HG03354 (cell line): Measurements from ENCODE around the gene SH3GL3.

Experiments used
- ATAC-seq: cut with Tn5 transposase; IDR thresholded peaks from one replicate; pipeline ENCODE4 v1.9.1; 2021; ENCODE audit warnings: mild to moderate bottlenecking; ENCODE audit not compliant: unreplicated experiment, poor library complexity, severe bottlenecking

Gene SH3GL3

DNA sequence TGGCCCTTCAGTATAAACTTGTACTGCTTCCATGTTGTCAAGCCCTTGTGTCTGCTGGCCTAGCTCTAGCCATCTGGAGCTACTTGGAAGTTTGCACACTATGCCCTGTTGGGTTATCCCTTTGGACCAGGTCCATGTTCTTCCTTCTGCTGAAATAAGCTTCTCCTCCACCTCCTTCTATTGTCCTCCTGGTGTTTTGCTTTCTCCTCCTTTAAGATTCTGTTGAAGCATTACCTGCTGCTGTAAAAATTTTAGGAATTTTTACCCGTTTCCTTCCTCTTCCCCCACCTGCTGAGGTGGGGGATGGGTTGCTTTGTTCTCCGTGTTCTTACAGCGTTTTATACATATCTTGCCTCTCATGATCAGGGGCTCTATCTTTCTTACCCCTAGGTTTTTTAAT, 51.7 kb downstream of the SH3GL3 start:
- ATAC-seq = no peak

DNA sequence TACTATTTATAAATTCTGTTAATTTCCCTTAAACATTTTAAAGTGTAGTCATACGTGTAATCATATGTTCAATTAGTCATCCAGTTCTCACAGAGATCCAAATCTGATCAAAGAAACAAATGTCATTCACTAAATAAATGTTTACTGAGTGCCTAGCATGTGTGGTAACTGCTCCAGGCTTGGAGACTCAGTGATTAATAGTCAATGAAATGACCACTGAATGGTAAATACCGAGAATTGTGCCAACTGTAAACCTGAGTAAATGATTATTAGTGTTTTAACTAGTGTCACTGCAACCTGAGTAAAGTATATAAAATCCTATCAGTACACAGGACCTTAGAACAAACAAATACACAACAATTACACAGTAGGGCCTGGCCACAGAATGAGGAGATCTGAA, 52.3 kb downstream of the SH3GL3 start:
- ATAC-seq = no peak

GRCh38 chr15:83503595-83504364, 56.6 kb downstream of the SH3GL3 start:
- ATAC-seq = no peak

DNA sequence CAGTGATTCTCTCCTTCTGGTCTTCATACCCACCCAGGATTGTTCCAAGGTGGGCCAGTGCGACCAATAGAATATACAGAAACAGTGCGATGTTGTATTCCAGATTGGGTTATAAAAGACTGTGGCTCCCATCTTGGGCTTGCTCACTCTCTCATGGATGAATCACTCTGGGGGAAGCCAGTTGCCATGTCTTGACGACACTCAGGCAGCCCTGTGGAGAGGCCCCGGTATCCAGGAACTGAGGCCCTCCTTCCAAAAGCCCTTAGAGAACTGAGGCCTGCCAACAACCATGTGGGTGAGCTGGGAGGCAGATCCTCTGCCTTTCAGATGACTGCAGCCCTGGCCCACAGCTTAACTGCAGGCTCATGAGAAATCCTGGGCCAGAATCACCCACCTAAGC, 57.2 kb downstream of the SH3GL3 start:
- no peak for ATAC-seq

- no peak for ATAC-seq
Observed at GRCh38 chr15:83510001-83510400, 62.9 kb downstream of the SH3GL3 start.

- ATAC-seq = no peak
Observed at GRCh38 chr15:83512459-83512858, 65.3 kb downstream of the SH3GL3 start.

DNA sequence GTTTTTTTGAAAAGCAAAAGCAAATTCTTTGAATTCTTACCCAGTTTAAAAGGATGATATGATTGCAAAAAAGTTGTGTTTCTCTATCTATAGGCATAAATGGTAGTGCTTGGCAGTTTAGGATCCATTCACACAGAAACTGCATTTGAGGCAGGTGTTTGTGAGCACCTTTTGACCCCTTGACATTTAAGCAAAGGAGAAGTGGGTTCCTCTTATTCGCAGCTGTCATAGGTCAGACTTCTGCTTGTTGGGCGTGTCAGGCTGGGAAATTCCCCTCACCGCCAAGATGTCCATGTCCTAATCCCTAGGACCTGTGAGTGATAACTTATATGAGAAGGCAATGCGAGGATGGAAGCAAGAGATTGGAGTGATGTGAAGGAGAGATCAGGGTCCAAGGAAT, 67.4 kb downstream of the SH3GL3 start:
- ATAC-seq = no peak

- no peak for ATAC-seq
Observed at GRCh38 chr15:83515164-83515563, 68.0 kb downstream of the SH3GL3 start.

DNA sequence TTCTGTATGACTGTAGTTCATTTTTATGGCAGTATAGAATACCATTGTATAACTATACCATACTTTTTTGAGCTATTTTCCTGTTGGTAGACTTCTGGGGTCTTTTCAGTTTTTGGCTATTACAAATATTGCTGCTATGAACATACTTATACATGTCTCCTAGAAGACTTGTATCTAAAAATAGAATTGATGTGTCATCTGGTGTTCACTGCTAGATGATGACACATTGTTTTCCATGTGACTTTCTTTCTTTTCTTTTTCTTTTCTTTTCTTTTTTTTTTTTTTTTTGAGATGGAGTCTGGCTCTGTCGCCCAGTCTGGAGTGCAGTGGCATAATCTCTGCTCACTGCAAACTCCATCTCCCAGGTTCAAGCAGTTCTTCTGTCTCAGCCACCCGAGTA, 69.8 kb downstream of the SH3GL3 start:
- ATAC-seq = no peak

DNA sequence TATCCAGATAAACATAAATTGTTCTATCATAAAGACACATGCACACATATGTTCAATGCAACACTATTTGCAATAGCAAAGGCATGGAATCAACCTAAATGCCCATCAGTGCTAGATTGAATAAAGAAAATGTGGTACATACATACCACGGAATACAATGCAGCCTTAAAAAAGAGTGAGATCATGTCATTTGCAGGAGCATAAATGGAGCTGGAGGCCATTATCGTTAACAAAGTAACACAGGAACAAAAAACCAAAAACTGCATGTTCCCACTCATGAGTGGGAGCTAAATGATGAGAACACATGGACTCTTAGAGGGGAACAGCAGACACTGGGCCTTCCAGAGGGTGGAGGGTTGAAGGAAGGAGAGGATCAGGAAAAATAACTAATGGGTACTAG, 79.2 kb downstream of the SH3GL3 start:
- ATAC-seq = no peak

DNA sequence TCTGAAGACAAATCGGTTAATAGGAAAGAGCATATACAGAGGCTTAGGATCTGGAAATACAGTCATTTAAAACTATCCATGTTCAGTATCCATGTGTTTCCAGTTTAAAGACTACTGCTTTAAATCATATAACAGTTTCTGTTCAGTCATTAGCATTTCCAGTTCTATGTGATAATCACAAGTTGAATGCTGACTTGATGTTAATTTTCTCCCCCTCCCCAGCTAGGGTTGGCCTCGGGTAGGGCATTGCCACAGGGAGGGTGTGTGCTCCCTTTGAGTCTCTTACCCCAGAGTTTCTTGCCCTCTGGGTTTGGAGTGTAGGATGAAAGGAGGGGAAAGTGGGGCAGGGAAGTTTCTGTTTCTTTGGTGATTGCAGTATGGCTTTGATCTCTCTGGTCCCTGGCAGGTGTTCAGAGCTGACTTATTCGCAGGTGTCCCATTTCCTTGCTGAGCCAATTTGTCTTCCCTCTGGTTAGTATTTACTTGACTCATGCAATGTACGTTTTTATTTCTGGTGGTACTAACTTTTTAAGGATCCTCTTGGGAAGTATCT, 86.3 kb downstream of the SH3GL3 start:
- ATAC-seq = no peak

DNA sequence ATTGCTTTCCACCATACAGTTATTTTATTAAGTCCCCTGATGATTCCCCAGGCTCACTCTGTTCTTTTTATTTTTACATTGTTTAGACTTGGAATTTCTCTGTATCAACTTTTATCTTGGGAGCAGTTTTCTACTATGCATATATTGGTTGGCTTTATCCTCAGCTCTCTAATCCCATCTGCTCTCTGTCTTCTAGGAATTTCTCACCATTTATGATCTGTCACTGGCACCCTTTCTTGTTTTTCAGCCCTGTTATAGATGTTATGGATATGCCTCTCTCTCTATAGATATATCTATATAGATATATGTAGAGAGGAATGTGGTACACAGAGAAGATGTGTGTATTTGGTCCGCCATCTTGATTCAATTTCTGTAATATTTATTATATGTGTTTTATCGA, 90.5 kb downstream of the SH3GL3 start:
- no peak for ATAC-seq

DNA sequence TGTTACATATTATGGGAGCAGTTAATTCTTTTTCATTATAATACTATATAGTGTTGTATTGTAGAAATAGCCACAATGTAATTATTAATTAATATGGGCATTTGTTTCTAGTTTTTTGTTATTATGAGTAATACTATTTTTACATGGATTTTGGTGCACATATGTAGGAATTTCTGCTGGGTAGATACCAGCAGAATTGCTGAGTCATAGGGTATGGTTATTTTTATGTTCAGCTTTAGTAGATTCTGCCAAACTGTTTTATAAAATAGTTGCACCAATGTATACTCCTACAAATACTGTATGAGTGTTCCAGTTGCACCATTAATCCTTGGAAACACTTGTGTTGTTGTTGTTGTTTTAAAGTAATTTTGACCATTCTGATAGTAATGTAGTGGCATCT, 91.5 kb downstream of the SH3GL3 start:
- no peak for ATAC-seq

GRCh38 chr15:83545804-83546511, 98.8 kb downstream of the SH3GL3 start:
- ATAC-seq = no peak

GRCh38 chr15:83546512-83546888, 99.4 kb downstream of the SH3GL3 start:
- no peak for ATAC-seq

- no peak for ATAC-seq
Observed at GRCh38 chr15:83547168-83547567, 100.0 kb downstream of the SH3GL3 start.

DNA sequence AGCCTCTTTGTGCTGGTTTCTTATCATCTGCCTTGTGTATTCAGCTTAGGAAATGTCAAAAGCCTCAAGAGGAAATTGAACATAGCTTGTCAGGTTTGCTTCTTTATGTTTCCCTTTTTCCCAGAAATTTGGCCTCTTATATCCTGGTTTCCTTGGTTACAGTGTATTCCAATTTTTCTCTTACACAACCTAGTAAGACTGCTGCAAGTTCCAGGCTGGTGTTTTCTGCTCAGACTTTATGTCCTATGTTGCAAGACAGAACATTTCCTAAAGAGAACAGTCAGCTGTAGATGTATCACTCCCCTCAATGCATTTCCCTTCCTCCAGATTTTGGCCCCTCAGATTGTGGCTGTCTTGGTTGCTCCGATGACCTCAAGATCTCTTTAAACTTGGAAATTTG, 102.5 kb downstream of the SH3GL3 start:
- no peak for ATAC-seq

GRCh38 chr15:83554558-83554957, 107.4 kb downstream of the SH3GL3 start:
- ATAC-seq = no peak

- no peak for ATAC-seq
Observed at GRCh38 chr15:83555383-83555782, 108.2 kb downstream of the SH3GL3 start.

DNA sequence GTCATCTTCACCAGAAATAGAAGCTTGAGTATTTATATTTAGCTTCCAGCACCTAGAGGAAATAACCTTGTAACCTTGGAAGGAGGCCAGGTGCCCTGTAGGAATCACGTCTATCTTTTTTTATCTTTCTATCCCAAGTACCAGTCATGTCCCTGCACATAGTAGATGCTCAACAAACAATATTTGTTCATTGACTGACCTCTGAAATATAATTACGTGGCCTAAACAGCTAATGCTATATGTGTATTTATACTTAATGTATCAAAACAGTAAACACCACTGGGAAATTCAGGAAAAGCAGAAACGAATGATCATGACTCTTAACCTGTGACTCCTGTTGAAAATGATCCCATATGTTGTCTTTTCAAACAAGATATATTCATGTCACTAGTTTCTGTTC, 108.9 kb downstream of the SH3GL3 start:
- no peak for ATAC-seq

GRCh38 chr15:83556754-83557153, 109.6 kb downstream of the SH3GL3 start:
- ATAC-seq = no peak
